ENCODE data around the gene DHDDS. TPM values are rescaled to one million over a fixed set of nuclear protein-coding genes. Genes with fewer than 3 reads are reported as not detected.

DHDDS gene
- total and polyA plus RNA-seq, 2 of the 13 experiments (the other 11 are each of a cell fraction or from before 2014, with no cell fraction given) = 18.9 to 28.3 TPM

DNA sequence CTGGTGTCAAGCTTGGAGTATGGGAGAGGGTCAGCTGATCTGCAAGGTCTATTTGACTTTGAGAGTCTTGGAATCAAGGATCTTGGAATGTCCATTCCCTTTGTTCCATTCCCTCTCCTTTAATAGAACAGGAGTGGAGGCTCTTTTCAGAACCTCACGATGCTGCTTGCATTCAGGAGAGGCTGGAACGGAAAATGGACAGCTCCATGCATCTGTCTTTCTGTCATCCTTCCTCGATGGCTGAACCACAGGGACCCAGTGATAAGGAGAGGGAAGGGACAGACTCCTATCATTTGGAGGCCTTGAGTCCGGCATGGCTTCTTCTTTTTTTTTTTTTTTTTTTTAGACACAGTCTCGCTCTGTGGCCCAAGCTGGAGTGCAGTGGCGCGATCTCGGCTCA lies 36.4 kb upstream of the DHDDS start:
- DNase-seq (ENCODE audit: low spot score) = no peak
- 38% methylated on average over 8 of the region's 8 CpGs for WGBS (ENCODE audit: low lambda C conversion rate)
- no peak for FAIRE-seq
- no peak for ATAC-seq
- no peaks in the 10 kb centered on the region for H3K36me3 ChIP-seq (replicated peaks in 1 of 2; ENCODE audit: control insufficient read depth in 1 of 2, insufficient read depth in 2 of 2, low read length in 2 of 2)
- H3K4me1 ChIP-seq (ENCODE audit: insufficient read depth, low read length) = peaks cover 22% of the 10 kb centered on the region
- in situ Hi-C loops (cut with HindIII; ENCODE audit: extremely low pct_ligation_motif_present, low pct_unique_long_range_greater_than_20kb) (no loop called here), intact Hi-C loops (cut with micrococcal nuclease; ENCODE audit: unreplicated experiment) (no loop called here)
- H3K4me2 ChIP-seq (ENCODE audit: low read depth, low read length) = no peak overlapping the region
- CTCF ChIA-PET (ENCODE audit: low intra/inter-chr PET ratio, low total read pairs) = interaction anchor here (1.3 kb wide), 1 partner anchor 120 kb away, joined by 3 read pairs; no protein-coding TSS in a partner anchor
- no peak overlapping the region for H3K4me3 ChIP-seq (replicated peaks in 1 of 3; ENCODE audit: insufficient read depth in 1 of 3, low read depth in 2 of 3, low read length in 3 of 3)
- H2AFZ ChIP-seq (ENCODE audit: low read length) = no peak overlapping the region
- no peaks in the 10 kb centered on the region; a peak in 1 of 5 replicates for H3K27me3 ChIP-seq (ENCODE audit: control insufficient read depth in 1 of 2, insufficient read depth in 2 of 2, low read length in 2 of 2)
- H4K20me1 ChIP-seq (ENCODE audit: insufficient read depth, low read length) = no peaks in the 10 kb centered on the region
- TF ChIP-seq ZNF460 (CRISPR knock-in tag; IDR thresholded peaks at IDR 0.05; ENCODE audit: borderline replicate concordance) = no peak
- TF ChIP-seq, protein P1, sequence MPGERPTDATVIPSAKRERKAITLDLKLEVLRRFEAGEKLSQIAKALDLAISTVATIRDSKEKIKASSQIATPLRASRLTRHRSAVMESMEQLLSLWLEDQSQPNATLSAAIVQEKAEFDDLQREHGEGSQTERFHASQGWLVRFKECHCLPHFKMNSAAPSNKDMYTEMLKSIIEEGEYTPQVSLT (CRISPR knock-in tag; IDR thresholded peaks at IDR 0.05; ENCODE audit: borderline replicate concordance, low read depth) = no peak
- TF ChIP-seq, protein P2, sequence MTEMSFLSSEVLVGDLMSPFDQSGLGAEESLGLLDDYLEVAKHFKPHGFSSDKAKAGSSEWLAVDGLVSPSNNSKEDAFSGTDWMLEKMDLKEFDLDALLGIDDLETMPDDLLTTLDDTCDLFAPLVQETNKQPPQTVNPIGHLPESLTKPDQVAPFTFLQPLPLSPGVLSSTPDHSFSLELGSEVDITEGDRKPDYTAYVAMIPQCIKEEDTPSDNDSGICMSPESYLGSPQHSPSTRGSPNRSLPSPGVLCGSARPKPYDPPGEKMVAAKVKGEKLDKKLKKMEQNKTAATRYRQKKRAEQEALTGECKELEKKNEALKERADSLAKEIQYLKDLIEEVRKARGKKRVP (CRISPR knock-in tag; IDR thresholded peaks at IDR 0.05) = no peak
- TF ChIP-seq NPAS2 (CRISPR knock-in tag; IDR thresholded peaks at IDR 0.05; ENCODE audit: borderline replicate concordance) = no peak
- no peak for TF ChIP-seq ZNF790 (CRISPR knock-in tag; IDR thresholded peaks at IDR 0.05; ENCODE audit: borderline replicate concordance)
- TF ChIP-seq, protein P3, sequence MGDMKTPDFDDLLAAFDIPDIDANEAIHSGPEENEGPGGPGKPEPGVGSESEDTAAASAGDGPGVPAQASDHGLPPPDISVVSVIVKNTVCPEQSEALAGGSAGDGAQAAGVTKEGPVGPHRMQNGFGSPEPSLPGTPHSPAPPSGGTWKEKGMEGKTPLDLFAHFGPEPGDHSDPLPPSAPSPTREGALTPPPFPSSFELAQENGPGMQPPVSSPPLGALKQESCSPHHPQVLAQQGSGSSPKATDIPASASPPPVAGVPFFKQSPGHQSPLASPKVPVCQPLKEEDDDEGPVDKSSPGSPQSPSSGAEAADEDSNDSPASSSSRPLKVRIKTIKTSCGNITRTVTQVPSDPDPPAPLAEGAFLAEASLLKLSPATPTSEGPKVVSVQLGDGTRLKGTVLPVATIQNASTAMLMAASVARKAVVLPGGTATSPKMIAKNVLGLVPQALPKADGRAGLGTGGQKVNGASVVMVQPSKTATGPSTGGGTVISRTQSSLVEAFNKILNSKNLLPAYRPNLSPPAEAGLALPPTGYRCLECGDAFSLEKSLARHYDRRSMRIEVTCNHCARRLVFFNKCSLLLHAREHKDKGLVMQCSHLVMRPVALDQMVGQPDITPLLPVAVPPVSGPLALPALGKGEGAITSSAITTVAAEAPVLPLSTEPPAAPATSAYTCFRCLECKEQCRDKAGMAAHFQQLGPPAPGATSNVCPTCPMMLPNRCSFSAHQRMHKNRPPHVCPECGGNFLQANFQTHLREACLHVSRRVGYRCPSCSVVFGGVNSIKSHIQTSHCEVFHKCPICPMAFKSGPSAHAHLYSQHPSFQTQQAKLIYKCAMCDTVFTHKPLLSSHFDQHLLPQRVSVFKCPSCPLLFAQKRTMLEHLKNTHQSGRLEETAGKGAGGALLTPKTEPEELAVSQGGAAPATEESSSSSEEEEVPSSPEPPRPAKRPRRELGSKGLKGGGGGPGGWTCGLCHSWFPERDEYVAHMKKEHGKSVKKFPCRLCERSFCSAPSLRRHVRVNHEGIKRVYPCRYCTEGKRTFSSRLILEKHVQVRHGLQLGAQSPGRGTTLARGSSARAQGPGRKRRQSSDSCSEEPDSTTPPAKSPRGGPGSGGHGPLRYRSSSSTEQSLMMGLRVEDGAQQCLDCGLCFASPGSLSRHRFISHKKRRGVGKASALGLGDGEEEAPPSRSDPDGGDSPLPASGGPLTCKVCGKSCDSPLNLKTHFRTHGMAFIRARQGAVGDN (CRISPR knock-in tag; IDR thresholded peaks at IDR 0.05) = no peak
- no peak for TF ChIP-seq ZNF589 (CRISPR knock-in tag; conservative IDR thresholded peaks at IDR 0.05)
- TF ChIP-seq ZZZ3 (CRISPR knock-in tag; IDR thresholded peaks at IDR 0.05; ENCODE audit: borderline replicate concordance) = no peak
- TF ChIP-seq, protein P4, sequence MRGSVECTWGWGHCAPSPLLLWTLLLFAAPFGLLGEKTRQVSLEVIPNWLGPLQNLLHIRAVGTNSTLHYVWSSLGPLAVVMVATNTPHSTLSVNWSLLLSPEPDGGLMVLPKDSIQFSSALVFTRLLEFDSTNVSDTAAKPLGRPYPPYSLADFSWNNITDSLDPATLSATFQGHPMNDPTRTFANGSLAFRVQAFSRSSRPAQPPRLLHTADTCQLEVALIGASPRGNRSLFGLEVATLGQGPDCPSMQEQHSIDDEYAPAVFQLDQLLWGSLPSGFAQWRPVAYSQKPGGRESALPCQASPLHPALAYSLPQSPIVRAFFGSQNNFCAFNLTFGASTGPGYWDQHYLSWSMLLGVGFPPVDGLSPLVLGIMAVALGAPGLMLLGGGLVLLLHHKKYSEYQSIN (CRISPR knock-in tag; IDR thresholded peaks at IDR 0.05; ENCODE audit: borderline replicate concordance) = no peak
- TF ChIP-seq ZNF296 (CRISPR knock-in tag; conservative IDR thresholded peaks at IDR 0.05) = no peak
- TF ChIP-seq, protein P5, sequence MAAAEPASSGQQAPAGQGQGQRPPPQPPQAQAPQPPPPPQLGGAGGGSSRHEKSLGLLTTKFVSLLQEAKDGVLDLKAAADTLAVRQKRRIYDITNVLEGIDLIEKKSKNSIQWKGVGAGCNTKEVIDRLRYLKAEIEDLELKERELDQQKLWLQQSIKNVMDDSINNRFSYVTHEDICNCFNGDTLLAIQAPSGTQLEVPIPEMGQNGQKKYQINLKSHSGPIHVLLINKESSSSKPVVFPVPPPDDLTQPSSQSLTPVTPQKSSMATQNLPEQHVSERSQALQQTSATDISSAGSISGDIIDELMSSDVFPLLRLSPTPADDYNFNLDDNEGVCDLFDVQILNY (CRISPR knock-in tag; conservative IDR thresholded peaks at IDR 0.05) = no peak
- TF ChIP-seq, protein P6, sequence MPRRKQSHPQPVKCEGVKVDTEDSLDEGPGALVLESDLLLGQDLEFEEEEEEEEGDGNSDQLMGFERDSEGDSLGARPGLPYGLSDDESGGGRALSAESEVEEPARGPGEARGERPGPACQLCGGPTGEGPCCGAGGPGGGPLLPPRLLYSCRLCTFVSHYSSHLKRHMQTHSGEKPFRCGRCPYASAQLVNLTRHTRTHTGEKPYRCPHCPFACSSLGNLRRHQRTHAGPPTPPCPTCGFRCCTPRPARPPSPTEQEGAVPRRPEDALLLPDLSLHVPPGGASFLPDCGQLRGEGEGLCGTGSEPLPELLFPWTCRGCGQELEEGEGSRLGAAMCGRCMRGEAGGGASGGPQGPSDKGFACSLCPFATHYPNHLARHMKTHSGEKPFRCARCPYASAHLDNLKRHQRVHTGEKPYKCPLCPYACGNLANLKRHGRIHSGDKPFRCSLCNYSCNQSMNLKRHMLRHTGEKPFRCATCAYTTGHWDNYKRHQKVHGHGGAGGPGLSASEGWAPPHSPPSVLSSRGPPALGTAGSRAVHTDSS (CRISPR knock-in tag; conservative IDR thresholded peaks at IDR 0.05) = no peak
- TF ChIP-seq MIER3 (CRISPR knock-in tag; IDR thresholded peaks at IDR 0.05; ENCODE audit: borderline replicate concordance) = no peak
- no peak for TF ChIP-seq GTF2F1 (IDR thresholded peaks at IDR 0.05; ENCODE audit: low read length)
- TF ChIP-seq HOXA9 (CRISPR knock-in tag; IDR thresholded peaks at IDR 0.05; ENCODE audit: borderline replicate concordance) = no peak
- TF ChIP-seq ZNF572 (CRISPR knock-in tag; IDR thresholded peaks at IDR 0.05) = no peak
- no peaks in the 10 kb centered on the region for H3K9me3 ChIP-seq (ENCODE audit: low read length)
- H3K79me2 ChIP-seq (ENCODE audit: insufficient read depth, low read length) = no peaks in the 10 kb centered on the region
- POLR2A ChIA-PET = no interaction called here
- no peak overlapping the region for H3K9ac ChIP-seq (ENCODE audit: insufficient read depth, low read depth, low read length)
- no TSS peak for BruUV-seq (replicated peaks)
- H3K27ac ChIP-seq (ENCODE audit: extremely low read length, insufficient read depth, low read length) = no peak overlapping the region
